Measurements from ENCODE around the gene AHCTF1. TPM values are rescaled to one million over a fixed set of nuclear protein-coding genes. Genes with fewer than 3 reads are reported as not detected.

The AHCTF1 gene
- total and polyA plus RNA-seq, 2 of the 8 experiments (the other 6 are each of a cell fraction or from before 2014, with no cell fraction given), result 7.9 to 44.5 TPM

GRCh38 chr1:246893191-246893939 is 38.4 kb downstream of the AHCTF1 start:
- no peaks in the 10 kb centered on the region for H3K23me2 ChIP-seq (ENCODE audit: low read depth, low read length)
- no peak for FAIRE-seq
- no peak overlapping the region for H2BK15ac ChIP-seq (ENCODE audit: low read length)
- no peak for DNase-seq (ENCODE audit: low read depth in 1 of 2, low spot score in 2 of 2)
- H3K36me3 ChIP-seq (ENCODE audit: control insufficient read depth in 2 of 4, insufficient read depth in 4 of 4, low read length in 3 of 4), result peaks cover 16 to 76% (median 54%) of the 10 kb centered on the region in 4 experiments
- H4K8ac ChIP-seq (ENCODE audit: extremely low read depth, insufficient read depth, low read length), result no peak overlapping the region
- H3K23ac ChIP-seq (ENCODE audit: insufficient read length), result no peak overlapping the region
- no peak overlapping the region for H4K91ac ChIP-seq (replicated peaks; ENCODE audit: insufficient read length, low read length)
- no peaks in the 10 kb centered on the region for H3K79me1 ChIP-seq (ENCODE audit: low read depth, low read length)
- H3K27ac ChIP-seq (ENCODE audit: low read depth, low read length), result no peak overlapping the region
- H3K4me2 ChIP-seq (ENCODE audit: insufficient read depth in 1 of 2, low read depth in 2 of 2, low read length in 2 of 2), result no peak overlapping the region
- peaks cover 0 to 2% of the 10 kb centered on the region in 2 experiments for H4K20me1 ChIP-seq (replicated peaks in 1 of 2; ENCODE audit: control insufficient read depth in 1 of 2, insufficient read depth in 2 of 2, low read length in 2 of 2)
- H2BK120ac ChIP-seq (replicated peaks; ENCODE audit: low read depth, low read length), result no peak overlapping the region
- 91% methylated on average over 5 of the region's 5 CpGs; no CpG with 5 or more reads in 1 of the 2 experiments for WGBS, 2 experiments (ENCODE audit: extremely low coverage in 1 of 2, insufficient coverage in 1 of 2, insufficient read length in 1 of 2, insufficient replicate concordance in 2 of 2, low coverage in 1 of 2, low lambda C conversion rate in 2 of 2, missing lambda C conversion rate in 1 of 2)
- no peaks in the 10 kb centered on the region for H3K79me2 ChIP-seq (ENCODE audit: control insufficient read depth in 1 of 2, insufficient read depth in 2 of 2, low read length in 2 of 2)
- no peak overlapping the region for H3K9ac ChIP-seq (replicated peaks in 1 of 4; ENCODE audit: extremely low read depth in 1 of 4, low read depth in 3 of 4, low read length in 3 of 4)
- no peak overlapping the region for H2AFZ ChIP-seq (ENCODE audit: low read length)
- H3K27me3 ChIP-seq (replicated peaks in 1 of 4; ENCODE audit: control insufficient read depth in 3 of 4, extremely low read depth in 1 of 4, insufficient read depth in 3 of 4, low read length in 3 of 4), result no peaks in the 10 kb centered on the region
- CTCF ChIA-PET (ENCODE audit: partially characterized antibody), result interaction anchor here (1.0 kb wide), 1 partner anchor 13 kb away, joined by 3 read pairs; no protein-coding TSS in a partner anchor
- no peak overlapping the region for H3K18ac ChIP-seq (ENCODE audit: extremely low read depth, low read length)
- no peak overlapping the region for H3K14ac ChIP-seq (ENCODE audit: insufficient read length)
- no peak overlapping the region for H2AK5ac ChIP-seq (ENCODE audit: low read depth, low read length)
- no peak overlapping the region for H2BK20ac ChIP-seq (ENCODE audit: low read length)
- POLR2A ChIA-PET (ENCODE audit: partially characterized antibody), result interaction anchor here (1.0 to 1.7 kb wide), 3 partner anchors 16 to 38 kb away, joined by 3 read pairs; no protein-coding TSS in a partner anchor
- no peaks in the 10 kb centered on the region for H3K4me1 ChIP-seq (replicated peaks in 1 of 4; ENCODE audit: control insufficient read depth in 3 of 4, insufficient read depth in 4 of 4, low read length in 3 of 4)
- no peak overlapping the region for H3K4ac ChIP-seq (replicated peaks; ENCODE audit: insufficient read length, low read depth, low read length)
- H2BK5ac ChIP-seq (ENCODE audit: low read depth, low read length), result no peak overlapping the region
- no peak overlapping the region for H4K5ac ChIP-seq (ENCODE audit: insufficient read length, low read depth, low read length)
- H3K4me3 ChIP-seq (ENCODE audit: extremely low read depth in 1 of 4, insufficient read depth in 2 of 4, low read depth in 3 of 4, low read length in 4 of 4), result no peak overlapping the region
- H2BK12ac ChIP-seq (ENCODE audit: low read depth, low read length), result no peak overlapping the region
- H3K9me3 ChIP-seq (ENCODE audit: insufficient read depth in 2 of 2, low read depth in 1 of 2, low read length in 1 of 2), result no peaks in the 10 kb centered on the region
- H3K56ac ChIP-seq (replicated peaks; ENCODE audit: insufficient read length, low read depth, low read length), result no peak overlapping the region
- TF ChIP-seq HDAC2 (IDR thresholded peaks at IDR 0.05; ENCODE audit: borderline replicate concordance in 1 of 2, low read depth in 2 of 2, low read length in 2 of 2), result no peak
- TF ChIP-seq SIN3A (conservative IDR thresholded peaks at IDR 0.05 in 1 of 2, IDR thresholded peaks at IDR 0.05 in 1 of 2; ENCODE audit: low read depth in 1 of 2, low read length in 2 of 2), result no peak
- TF ChIP-seq RXRA (IDR thresholded peaks at IDR 0.05; ENCODE audit: insufficient read depth, low read depth, low read length), result no peak
- TF ChIP-seq PHF8 (conservative IDR thresholded peaks at IDR 0.05; ENCODE audit: low read depth, low read length), result no peak
- TF ChIP-seq EP300 (IDR thresholded peaks at IDR 0.05; ENCODE audit: borderline replicate concordance in 1 of 2, low read depth in 2 of 2, low read length in 2 of 2), result no peak
- TF ChIP-seq CREB1 (IDR thresholded peaks at IDR 0.05), result no peak
- TF ChIP-seq ATF3 (IDR thresholded peaks at IDR 0.05; ENCODE audit: insufficient read depth, low read depth, low read length), result no peak
- TF ChIP-seq BRCA1 (IDR thresholded peaks at IDR 0.05; ENCODE audit: low read depth, low read length), result no peak
- no peak for TF ChIP-seq POLR2A (IDR thresholded peaks at IDR 0.05; ENCODE audit: control extremely low read depth in 1 of 2, low read depth in 2 of 2, low read length in 2 of 2)
- no peak for TF ChIP-seq CBX8 (IDR thresholded peaks at IDR 0.05; ENCODE audit: borderline replicate concordance, low read depth, low read length)
- TF ChIP-seq MAX (IDR thresholded peaks at IDR 0.05), result no peak
